IPS DF 19.7 (cell line): ENCODE measurements around the gene TTF2.

ENCODE experiments used
- DNase-seq: peaks from one replicate; pipeline ENCODE4 v3.0.0-alpha.2; 2013; ENCODE audit warnings: low read depth, low spot score

Gene TTF2

DNA sequence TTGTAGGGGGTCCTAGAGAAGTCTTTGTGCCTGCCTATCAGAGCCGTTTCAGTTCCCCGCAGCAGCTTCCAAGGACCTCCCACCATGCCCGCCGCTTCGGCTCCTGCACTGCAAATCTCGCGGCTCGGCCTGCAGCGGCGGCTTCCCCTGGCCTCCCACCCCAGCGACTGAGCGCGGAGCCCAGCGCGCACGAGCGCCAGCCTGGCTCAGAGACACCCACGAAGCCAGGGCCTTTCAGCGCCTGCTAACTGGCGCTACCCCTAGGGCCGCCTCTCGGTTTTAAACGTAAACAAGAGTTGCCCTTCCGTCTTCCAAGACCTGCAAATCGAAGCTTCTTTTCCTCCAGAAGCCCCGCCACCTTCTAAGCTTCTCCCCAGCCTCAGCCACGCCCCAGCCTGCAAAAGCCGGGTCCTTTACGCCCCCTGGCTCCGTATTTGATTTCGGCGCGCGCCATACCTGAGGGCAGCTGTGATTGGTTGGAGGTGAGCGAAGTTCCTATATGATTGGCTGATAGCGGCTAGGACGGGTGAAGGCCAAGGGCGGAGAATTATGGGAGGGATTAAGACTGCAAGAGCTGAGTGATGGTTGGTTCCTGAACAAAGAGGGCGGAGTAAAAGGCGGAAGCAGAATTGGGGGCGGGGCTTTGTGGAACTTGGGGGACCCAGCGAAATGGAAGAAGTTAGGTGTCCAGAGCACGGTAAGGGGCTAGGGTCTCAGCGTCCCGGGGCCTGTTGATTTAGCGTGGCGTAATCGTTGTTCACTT is at the start of gene TTF2:
TTF2 (plus strand) TSS at position 649 of the 763 bp plus-strand sequence; CDS start at position 670, 21 bp downstream.
- peak; percentile 99 for DNase-seq

DNA sequence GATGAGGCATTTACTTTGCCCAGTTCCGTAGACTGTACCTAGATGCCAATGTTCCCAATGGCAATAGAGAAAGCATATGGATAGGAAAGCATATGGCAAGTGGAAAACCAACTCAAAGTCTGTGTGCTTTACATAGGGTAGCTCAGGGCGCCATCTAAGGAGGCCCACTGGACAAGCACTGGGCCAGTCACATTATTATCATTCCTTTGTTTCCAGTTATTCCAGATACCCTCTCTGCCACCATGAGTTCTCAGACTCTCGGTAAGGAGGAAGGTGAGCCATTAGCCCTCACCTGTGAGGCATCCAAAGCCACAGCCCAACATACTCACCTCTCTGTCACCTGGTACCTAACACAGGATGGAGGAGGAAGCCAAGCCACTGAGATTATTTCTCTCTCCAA is 48.8 kb upstream of the TTF2 start:
- no peak for DNase-seq

DNA sequence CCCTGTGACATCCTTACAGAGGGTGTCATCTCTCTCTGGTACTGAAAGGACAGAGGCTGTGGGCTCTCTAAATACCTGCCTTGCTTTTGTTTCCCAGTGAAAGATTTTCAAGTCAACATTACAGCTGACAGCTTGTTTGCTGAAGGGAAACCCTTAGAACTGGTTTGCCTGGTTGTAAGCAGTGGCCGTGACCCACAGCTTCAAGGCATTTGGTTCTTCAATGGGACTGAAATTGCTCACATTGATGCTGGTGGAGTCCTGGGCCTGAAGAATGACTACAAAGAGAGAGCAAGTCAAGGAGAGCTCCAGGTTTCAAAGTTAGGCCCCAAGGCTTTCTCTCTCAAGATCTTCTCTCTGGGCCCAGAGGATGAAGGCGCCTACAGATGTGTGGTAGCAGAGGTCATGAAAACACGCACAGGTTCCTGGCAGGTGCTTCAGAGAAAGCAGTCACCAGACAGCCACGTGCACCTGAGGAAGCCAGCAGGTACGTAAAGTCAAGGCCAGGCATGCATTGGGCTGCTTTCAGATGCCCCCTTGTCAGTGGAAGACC is 46.7 kb upstream of the TTF2 start:
- no peak for DNase-seq

DNA sequence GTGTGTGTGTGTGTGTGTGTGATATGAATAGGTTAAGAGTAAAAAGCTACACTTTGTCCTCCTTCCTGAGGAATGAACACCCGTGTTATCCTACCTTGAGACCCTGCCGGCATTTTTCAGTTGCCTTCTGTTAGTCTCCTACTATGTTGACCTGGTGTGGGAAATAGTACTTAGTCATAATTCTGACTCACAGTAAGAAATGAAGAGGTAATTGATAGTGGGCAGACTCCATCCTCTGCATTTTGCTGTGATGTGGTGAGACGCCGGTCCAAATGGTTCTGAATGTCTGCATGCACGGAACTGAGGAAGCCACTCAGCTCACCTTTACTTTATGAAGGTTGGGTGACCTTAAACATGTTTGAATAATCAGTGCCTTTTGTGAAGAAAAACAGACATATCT is 45.9 kb upstream of the TTF2 start:
- no peak for DNase-seq

DNA sequence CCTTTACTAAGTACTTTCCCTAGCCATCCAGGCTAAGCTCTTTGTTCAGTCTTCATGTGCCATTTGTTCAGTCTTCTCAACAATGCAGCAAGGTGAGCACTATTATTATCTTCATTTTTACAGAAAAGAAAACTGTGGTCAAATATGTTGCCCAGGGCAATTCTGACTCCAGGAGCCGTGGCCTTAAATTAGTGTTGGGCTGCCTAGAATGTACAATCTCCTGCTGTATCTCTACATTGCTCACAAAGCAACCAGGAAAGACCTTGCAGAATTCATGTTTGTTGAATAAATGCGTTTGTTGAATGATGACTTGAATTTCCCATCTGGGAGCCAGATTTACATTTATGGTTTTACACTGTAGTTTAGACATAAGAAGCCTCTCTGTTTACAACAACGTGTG is 44.4 kb upstream of the TTF2 start:
- DNase-seq, result no peak

DNA sequence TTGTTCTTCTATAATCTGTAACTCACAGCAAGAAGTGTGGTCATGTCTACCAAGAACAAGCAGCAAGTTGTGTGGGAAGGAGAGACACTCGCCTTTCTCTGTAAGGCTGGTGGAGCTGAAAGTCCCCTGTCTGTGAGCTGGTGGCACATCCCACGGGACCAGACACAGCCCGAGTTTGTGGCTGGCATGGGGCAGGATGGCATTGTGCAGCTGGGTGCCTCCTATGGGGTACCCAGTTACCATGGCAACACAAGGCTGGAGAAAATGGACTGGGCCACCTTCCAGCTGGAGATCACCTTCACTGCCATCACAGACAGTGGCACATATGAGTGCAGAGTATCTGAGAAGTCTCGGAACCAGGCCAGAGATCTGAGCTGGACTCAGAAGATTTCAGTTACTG is 43.1 kb upstream of the TTF2 start:
- DNase-seq, result no peak

DNA sequence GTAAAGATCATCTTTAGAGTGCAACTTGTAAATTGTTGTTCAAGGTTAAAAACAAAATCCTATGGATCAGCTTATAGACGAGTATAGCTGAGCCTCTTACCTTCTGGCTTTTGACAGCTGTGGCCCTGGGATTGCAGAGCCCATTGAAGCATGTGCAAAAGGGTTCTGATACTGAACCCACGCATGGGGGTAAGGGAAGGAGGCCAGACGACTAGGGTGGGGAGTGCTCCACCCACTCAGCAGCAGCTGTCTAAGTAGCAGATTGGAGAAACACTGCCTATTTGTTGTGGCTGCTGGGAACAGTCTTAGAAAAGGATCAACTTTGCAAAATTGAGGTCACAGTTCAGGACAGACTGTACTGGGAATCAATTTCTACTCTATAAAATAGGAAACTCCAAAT is 42.5 kb upstream of the TTF2 start:
- no peak for DNase-seq

DNA sequence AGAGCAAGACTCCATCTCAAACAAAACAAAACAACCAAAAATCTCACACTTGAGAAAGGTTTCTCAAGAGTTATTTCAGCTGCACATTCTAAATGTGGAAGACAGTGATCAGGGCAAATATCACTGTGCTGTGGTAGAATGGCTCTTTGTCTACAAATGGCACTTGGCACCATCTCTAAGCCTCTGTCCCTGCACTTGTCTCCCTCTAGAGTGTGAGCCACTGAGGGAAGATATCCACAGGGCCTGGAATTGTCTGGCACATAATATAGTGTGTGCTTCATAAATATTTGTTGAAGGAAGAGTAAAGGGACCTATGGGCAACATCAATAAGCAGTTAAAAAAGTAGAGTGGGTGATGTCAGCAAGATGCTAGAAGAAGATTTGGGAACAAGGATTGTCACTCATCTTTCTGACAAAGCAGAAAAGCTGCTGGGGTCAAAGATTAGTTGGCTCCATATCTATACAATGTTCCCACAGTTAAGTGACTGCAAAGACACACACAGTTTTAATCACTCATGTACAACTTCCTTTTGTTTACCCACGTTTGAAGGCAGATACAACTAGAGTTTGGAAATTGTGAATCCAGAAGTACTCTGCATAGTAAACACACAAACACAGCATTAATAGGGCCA is 39.5 kb upstream of the TTF2 start:
- no peak for DNase-seq

DNA sequence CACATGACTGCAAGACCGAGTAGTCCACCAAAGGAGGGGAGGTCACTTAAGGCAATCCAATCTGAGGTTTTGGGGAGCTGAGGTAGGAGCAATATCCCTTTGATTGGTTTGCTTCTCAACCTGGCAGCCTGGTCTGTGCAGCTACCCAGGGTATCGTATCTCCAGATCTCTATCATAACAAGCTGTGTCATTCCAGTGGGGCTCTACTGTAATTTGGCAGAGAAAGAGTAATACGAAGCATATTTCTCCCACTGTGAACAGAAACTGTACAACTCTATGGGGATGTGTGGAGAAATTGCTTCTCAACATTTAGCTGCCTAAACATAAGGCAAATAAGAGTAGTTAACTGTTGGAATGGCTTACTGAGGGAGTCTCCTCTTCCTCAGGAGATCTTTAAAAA is 38.0 kb upstream of the TTF2 start:
- no peak for DNase-seq

DNA sequence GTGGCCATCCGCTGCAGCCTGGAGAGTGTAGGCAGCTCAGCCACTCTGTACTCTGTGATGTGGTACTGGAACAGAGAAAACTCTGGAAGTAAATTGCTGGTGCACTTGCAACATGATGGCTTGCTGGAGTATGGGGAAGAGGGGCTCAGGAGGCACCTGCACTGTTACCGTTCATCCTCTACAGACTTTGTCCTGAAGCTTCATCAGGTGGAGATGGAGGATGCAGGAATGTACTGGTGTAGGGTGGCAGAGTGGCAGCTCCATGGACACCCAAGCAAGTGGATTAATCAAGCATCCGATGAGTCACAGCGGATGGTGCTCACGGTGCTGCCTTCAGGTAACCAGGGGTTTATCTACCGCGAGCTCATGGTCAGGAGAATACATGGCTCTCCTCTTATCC is 34.6 kb upstream of the TTF2 start:
- no peak for DNase-seq

DNA sequence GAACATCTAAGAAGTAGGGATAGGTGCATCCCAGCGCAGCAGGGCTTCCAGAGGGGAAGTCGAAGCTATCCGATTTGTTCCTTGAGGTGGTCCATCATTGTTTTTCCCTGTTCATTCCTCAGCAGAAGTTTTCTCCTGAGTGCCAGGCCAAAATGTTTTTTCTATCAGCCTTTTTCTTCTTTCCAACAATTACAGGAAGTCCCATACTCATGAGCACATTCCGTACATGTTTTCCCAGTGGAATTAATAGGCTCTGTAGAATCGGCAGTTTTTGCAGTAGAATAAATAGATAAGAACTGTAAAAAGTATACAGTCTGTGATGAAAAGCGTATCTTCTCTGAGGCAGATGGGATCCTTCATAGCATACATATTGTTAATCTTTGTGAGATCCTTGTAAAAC is 33.8 kb upstream of the TTF2 start:
- DNase-seq, result no peak

DNA sequence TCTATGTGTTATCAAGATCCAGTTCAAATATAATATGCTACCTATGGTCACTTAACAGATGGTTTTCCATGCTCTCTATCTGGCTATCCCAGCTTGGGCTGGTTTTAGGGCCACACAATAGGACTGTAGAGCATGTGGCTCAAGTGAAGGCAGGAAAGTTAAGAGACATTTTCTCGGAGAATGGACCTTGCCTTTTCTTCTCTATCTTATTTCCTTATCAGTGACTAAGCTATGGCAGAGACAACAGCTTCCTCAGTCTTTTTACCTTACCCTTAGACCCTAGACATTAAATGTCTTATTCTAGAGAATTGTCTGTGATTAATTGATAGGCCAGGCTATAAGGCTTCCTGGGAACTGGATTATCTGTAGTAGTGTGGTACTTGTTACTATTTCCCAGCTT is 30.4 kb upstream of the TTF2 start:
- DNase-seq, result no peak

DNA sequence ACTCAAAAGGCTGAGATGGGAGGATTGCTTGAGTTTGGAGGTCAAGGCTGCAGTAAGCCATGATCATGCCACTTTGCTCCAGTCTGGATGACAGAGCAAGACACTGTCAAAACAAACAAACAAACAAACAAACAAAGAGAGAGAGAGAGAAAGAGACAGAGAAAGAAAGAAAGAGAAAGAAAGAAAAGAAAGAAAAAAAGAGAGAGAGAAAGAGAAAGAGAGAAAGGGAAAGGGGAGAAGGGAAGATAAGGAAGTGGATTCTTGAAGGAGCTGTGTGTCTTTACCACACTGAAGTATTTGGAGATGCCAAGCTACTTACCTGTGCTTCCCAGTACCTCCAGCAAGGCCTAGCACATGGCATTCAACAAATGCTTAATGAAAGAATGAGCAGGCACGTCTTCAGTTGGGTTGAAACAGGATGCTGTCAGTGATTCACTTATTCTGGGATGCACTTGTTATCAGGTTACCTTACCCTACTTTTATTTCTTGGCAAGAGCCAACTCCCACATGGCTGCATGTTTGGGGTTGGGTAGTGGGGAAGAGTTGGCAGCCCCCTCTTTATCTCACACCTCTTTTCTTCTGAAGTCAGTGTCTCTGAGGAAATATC is 29.8 kb upstream of the TTF2 start:
- no peak for DNase-seq

DNA sequence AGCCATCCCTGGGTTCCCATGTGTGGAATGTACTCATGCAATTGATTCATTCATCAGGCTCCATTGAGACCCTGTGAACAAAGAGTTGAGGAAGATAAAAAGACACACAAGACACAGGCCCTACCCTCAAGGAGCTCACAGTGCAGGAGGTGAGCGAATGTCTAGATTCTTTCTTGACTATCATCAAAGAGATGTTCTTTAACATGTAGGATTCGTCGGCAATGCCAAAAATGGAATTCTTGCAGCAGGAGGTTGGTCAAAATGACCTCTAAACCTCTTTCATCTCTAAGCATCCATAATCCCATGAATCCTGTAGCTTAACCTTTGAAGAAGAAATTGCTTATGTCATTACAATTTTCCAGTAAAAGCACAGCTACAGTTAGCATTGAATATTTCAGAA is 27.9 kb upstream of the TTF2 start:
- DNase-seq, result no peak

DNA sequence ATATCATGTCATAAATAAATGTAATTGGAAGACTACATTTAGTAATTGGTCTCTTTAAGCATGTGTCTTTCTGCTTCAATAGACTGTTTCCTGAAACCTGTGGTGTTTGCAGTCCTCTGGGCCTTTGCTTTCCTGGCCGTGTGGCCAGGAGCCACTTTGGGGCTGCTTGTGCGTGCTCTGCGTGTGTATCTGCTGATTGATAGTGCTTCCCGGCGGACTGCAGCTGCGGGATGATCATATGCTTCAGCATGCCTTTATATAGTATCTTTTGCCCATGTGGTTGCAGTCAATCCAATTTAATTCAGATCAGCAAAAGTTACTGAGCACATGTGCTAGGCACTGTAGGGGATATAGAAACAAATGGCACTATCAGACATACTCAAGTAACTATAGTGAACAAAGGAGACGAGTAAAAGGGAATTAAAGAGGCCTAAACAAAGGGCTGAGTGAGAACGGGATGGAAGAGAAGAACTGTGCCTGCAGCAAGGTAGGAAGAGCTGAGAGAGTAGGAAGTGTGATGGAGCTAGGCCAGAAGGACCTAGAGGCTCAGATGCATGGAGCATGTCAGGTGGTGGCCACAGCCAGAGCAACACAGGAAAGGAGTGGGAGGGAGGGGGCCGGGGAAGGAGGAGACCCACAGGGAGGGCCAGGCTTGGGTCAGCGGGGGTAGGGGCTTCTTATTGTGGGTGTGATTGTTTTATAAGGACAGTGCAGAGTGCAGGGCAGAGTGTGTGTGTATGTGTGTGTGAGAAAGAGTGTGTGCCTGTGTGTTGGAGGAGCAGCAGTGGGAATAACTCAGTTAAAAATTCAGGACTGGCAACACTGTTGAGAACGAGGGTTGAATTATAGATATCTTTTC is 27.2 kb upstream of the TTF2 start:
- no peak for DNase-seq

DNA sequence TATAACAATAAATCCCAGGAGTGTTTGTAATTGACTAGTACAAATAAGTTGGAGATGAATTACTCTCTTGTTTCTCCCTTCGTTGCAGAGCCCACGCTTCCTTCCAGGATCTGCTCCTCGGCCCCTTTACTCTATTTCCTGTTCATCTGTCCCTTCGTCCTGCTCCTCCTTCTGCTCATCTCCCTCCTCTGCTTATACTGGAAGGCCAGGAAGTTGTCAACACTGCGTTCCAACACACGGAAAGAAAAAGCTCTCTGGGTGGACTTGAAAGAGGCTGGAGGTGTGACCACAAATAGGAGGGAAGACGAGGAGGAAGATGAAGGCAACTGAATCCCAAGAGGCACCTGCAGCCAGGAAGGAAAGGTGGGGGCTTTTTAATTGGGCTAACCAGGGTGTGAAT is 26.4 kb upstream of the TTF2 start:
- no peak for DNase-seq

DNA sequence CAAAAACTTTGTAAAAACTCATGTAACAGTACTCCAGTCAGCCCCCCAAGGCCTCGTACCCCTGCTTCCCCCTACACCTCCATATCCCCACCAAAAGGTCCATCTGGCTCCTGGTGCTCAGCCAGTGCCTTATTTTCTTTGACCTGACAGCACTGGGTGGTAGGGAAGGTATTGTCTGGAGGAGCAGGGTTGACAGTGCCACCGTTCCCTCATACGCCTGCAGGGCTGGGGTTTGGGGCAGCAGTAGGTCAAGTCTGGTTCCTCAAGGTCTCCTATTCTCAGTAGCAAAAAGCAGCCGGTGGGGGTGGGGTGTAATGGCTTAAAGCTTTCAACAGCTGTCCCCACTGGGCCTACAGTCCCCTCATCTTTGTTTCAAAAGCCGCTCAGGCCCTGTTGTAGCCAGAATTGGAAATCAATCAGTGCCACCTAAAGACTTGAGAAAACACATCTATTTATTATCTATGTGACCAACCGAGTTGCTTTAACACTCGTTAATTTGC is 25.3 kb upstream of the TTF2 start:
- DNase-seq, result no peak

DNA sequence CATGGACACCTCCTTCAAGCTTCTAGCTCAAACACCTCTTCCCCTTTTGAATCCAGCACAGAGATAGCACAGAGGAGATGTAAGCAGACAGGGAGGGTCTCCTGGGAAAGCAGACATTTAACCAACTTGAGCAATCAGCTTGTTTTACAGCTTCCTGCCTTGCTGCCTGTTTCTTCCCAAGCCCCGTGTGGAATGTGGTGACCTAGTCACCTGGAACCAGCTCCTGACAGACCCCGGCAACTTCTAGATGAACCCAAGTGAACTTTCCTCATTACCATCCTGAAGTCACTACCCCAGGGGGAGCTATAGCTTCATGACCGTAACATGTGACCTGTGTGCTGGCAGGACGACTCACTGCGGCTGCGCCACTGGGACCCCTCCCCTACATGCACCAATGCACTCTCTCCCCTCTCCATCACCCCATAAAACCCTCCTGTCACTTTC is 24.1 kb upstream of the TTF2 start:
- DNase-seq, result no peak

DNA sequence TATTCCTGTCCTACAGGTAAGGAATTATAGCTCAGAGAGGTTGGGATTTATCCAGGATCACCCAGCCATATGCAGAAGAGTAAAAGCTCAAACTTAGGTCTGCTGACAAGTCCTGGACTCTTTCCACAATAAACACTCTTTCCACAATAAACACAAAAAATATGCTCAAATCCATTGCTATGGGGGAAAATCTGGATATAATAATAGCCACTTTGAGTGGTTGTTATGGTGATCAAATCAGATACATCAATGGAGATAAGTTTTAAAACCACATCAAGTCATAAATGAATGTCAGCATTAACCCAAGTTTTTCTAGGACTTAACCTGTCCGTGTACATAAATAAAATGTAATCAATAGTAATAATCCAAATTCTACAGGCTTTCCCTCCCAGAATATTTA is 22.3 kb upstream of the TTF2 start:
- DNase-seq, result no peak

DNA sequence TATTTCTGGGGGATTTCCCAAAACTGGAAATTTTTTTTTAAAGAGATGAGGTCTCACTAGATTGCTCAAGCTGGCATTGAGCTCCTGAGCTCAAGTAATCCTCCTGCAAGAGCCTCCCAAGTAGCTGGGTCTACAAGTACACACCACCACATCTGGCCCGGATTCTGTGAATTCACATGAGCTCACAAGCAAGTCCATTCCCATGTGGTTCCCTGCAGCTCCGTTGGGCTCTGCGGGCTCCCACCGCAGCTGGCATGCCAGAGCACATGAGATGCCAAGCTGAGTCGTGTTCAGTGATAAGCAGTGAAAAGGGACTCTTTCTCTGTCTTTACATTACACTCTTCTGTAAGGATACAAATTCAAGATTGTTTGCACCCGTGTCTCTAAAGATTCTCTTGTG is 21.9 kb upstream of the TTF2 start:
- no peak for DNase-seq

DNA sequence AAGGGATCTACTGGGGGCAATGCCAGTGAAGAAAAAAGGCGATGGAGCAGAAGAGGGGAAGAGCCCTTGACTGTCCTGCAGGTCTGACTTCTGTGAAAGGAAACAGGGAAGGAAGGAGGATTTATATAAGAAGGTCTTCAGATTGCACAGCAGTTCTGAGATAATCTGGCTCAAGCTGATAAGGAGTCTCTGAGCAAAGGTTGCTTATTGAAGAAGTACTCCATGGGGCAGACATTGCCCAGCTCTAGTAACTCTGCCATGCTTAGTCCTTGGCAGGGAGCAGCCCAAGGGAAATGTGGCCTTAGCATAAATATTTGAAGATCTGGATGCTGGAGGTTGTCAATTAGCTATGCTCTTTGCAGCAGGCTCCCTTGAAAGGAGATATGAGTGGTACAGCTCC is 15.9 kb upstream of the TTF2 start:
- DNase-seq, result no peak

DNA sequence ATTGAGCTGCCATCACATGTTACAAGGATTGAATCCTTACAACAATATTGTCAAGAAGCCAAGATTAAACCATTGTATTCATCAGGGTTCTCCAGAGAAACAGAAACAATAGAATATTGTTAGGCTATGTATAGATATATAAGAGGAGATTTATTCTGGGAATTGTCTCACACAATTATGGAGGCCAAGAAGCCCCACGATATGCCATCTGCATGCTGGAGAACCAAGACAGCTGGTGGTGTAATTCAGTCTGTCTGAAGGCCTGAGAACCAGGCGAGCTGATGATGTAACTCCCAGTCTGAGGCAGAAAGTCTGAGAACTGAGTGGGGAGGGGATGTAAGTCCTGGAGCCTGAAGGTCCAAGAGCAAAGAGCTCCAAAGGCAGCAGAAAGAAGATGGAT is 14.5 kb upstream of the TTF2 start:
- no peak for DNase-seq
